Stimulated activated CD4-positive, alpha-beta T cell treated with anti-CD3 and anti-CD28 coated beads, Interleukin-1b, Interleukin-23, amount 100 ng/mL, for 1 hour (primary cell): ENCODE measurements around the gene KCNIP2.

Source experiments
- DNase-seq, 2 donors: peaks; one replicate each; pipeline ENCODE4 v3.0.0-alpha.2; 2020; ENCODE audit warnings: low read depth in 2 of 2

Gene KCNIP2

GRCh38 chr10:101843032-101844021 is at the start of gene KCNIP2:
Gene KCNIP2 (minus strand): TSS chr10:101843800. CDS start chr10:101843568, 232 bp downstream.
- DNase-seq, result no peak

- DNase-seq, result no peak
Observed at GRCh38 chr10:101892782-101893391, 49.3 kb upstream of the KCNIP2 start.

- peak; percentile 15 to 51 for DNase-seq
Observed at GRCh38 chr10:101889256-101890210, 45.9 kb upstream of the KCNIP2 start.

GRCh38 chr10:101888251-101888949 is 44.8 kb upstream of the KCNIP2 start:
- DNase-seq, result no peak

GRCh38 chr10:101887775-101888174 is 44.2 kb upstream of the KCNIP2 start:
- DNase-seq, result no peak

GRCh38 chr10:101886521-101887312 is 43.1 kb upstream of the KCNIP2 start:
- no peak for DNase-seq

GRCh38 chr10:101881036-101881774 is 37.6 kb upstream of the KCNIP2 start:
- no peak for DNase-seq

GRCh38 chr10:101880232-101880573 is 36.6 kb upstream of the KCNIP2 start:
- no peak for DNase-seq

GRCh38 chr10:101879456-101880231 is 36.0 kb upstream of the KCNIP2 start:
- no peak for DNase-seq

GRCh38 chr10:101878869-101879268 is 35.3 kb upstream of the KCNIP2 start:
- DNase-seq, result no peak

- DNase-seq, result no peak
Observed at GRCh38 chr10:101875068-101875688, 31.6 kb upstream of the KCNIP2 start.

GRCh38 chr10:101874252-101874651 is 30.7 kb upstream of the KCNIP2 start:
- DNase-seq, result no peak

- DNase-seq, result no peak
Observed at GRCh38 chr10:101867931-101868330, 24.3 kb upstream of the KCNIP2 start.

- DNase-seq, result no peak
Observed at GRCh38 chr10:101859530-101859929, 15.9 kb upstream of the KCNIP2 start.

- DNase-seq, result no peak
Observed at GRCh38 chr10:101858723-101859500, 15.3 kb upstream of the KCNIP2 start.

- no peak for DNase-seq
Observed at GRCh38 chr10:101857802-101858476, 14.3 kb upstream of the KCNIP2 start.

- no peak for DNase-seq
Observed at GRCh38 chr10:101856626-101857025, 13.0 kb upstream of the KCNIP2 start.
